Neutrophil (primary cell): ENCODE measurements around the gene CHRNA1.

Source experiments
- H3K27ac ChIP-seq: fragments of 200-600 bp; sonication (generic); 2 replicates; pipeline ENCODE4 v1.5.1; 2016; ENCODE audit warnings: mild to moderate bottlenecking, moderate library complexity
- H3K27me3 ChIP-seq: fragments of 200-600 bp; sonication (generic); 2 replicates; pipeline ENCODE4 v1.6.0; 2016; ENCODE audit warnings: mild to moderate bottlenecking
- H3K36me3 ChIP-seq: fragments of 200-600 bp; sonication (generic); 2 replicates; pipeline ENCODE4 v1.5.1; 2017
- H3K4me1 ChIP-seq, 2 experiments: fragments of 200-600 bp in 1 of 2; sonication (generic) in 1 of 2; 1 replicate in 1 of 2; 2 replicates in 1 of 2; pipeline versions ENCODE4 v1.5.1 to v1.6.1; 2013 to 2016; ENCODE audit warnings: low read depth in 1 of 2, low read length in 1 of 2, mild to moderate bottlenecking in 1 of 2, moderate library complexity in 1 of 2; ENCODE audit not compliant: control insufficient read depth in 1 of 2, insufficient read depth in 1 of 2
- H3K4me3 ChIP-seq, 2 experiments: fragments of 200-600 bp in 1 of 2; sonication (generic) in 1 of 2; 1 replicate in 1 of 2; 2 replicates in 1 of 2; pipeline ENCODE4 v1.5.1; 2013 to 2016; ENCODE audit warnings: low read depth in 1 of 2, low read length in 1 of 2, mild to moderate bottlenecking in 1 of 2, moderate library complexity in 1 of 2
- H3K9me3 ChIP-seq: fragments of 200-600 bp; sonication (generic); 2 replicates; pipeline ENCODE4 v1.5.1; 2016
- CTCF ChIP-seq: fragments of 200-600 bp; sonication (generic); IDR thresholded peaks from 2 replicates; pipeline ENCODE4 v1.5.1; 2016; ENCODE audit warnings: antibody characterized with exemption

The CHRNA1 gene

GRCh38 chr2:174778085-174778981 is 14.1 kb upstream of the CHRNA1 start:
- Histone ChIP-seq H3K4me1 (no peaks in the 10 kb centered on the region), H3K4me3 (no peak overlapping the region), H3K27me3 (peaks cover 17% of the 10 kb centered on the region), H3K36me3 (no peaks in the 10 kb centered on the region), H3K27ac (no peak overlapping the region), H3K9me3 (no peaks in the 10 kb centered on the region)
- TF ChIP-seq CTCF, result no peak

DNA sequence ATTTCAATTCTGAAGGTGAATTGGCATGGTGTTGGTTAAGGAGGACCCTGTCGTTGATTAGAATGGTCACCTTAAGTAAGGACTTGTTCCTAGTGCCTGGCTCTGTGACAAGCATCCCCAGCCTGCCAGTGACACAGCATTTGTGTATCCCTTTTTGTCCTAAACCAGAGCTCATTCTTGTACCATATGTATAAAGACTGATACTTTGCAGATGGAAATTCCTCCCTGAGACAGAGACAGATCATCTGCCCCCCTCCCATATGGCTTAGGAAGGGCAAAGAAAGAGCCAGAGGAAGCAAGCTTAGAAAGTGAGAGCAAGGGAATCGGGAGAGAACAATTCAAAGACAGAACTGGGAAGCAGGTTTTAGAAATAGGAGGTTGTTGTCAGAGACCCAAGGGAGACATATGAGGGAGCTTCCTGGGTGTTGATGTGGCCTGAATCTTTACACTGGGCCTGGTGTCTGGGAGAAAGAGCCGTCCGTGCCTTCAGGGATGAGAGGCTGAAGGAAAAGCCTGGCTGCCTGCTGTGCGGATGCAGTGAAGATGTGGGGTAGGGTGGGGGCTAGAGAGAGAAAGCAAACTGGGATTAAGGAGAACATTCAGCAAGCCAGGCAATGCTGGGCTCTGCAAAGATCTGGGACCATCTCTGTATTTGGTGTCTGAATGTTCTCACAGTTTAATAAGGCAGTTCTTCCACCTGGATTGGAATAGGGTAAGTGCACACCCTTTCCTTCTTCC is 13.2 kb upstream of the CHRNA1 start:
- Histone ChIP-seq H3K36me3 (no peaks in the 10 kb centered on the region), H3K4me3 (no peak overlapping the region), H3K4me1 (no peaks in the 10 kb centered on the region), H3K9me3 (no peaks in the 10 kb centered on the region), H3K27ac (no peak overlapping the region), H3K27me3 (peaks cover 23% of the 10 kb centered on the region)
- TF ChIP-seq CTCF, result no peak

DNA sequence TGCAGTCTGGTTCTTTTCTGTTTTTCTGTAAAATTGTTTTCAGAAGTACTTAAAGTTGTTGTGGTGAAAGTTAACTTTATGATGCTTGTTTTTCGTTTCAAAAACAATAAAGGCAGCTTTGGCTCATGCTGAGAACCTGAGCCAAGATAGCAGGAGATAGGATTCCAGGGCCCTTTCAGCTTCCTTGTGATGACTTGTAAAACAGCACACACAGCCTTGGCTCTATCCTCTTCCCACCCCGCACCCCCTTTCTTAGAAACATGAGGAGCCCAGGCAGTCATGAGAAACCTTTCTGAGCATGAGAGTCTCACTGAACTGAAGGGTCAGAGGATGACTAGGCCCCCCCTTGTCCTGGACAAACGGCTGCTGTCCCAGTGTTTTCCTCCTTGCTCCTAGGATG is 12.4 kb upstream of the CHRNA1 start:
- Histone ChIP-seq H3K9me3 (no peaks in the 10 kb centered on the region), H3K4me3 (no peak overlapping the region), H3K36me3 (no peaks in the 10 kb centered on the region), H3K27ac (no peak overlapping the region), H3K27me3 (peaks cover 29% of the 10 kb centered on the region), H3K4me1 (peaks cover 0 to 3% of the 10 kb centered on the region in 2 experiments)
- no peak for TF ChIP-seq CTCF

DNA sequence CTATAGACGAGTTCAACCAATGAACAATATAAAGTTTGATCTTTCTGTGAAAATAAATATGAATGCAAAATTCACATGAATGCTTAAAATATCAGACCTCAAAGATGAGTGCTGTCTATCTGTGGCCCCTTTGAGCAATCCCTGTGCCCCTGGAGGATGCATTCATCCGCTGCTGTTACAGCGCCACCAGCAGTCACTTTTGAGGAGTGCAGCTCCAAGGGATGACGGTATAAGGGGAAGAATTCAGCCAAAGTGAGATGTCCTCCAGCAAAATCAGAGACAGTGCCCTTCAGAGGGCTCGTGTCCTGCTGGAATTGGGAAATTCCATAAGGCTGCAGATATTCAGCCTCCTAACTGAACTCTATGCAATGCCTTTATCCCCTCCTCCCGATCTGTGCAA is 12.0 kb upstream of the CHRNA1 start:
- no peak overlapping the region for H3K4me3 ChIP-seq
- TF ChIP-seq CTCF, result no peak
- H3K9me3 ChIP-seq, result no peaks in the 10 kb centered on the region
- H3K36me3 ChIP-seq, result no peaks in the 10 kb centered on the region
- peaks cover 33% of the 10 kb centered on the region for H3K27me3 ChIP-seq
- H3K27ac ChIP-seq, result no peak overlapping the region
- H3K4me1 ChIP-seq, result peaks cover 0 to 3% of the 10 kb centered on the region in 2 experiments

- Histone ChIP-seq H3K27ac (no peak overlapping the region), H3K4me3 (no peak overlapping the region), H3K27me3 (peaks cover 36% of the 10 kb centered on the region), H3K36me3 (no peaks in the 10 kb centered on the region), H3K9me3 (no peaks in the 10 kb centered on the region), H3K4me1 (peaks cover 0 to 3% of the 10 kb centered on the region in 2 experiments)
- TF ChIP-seq CTCF, result no peak
Observed at GRCh38 chr2:174775571-174775980, 11.3 kb upstream of the CHRNA1 start.
